ENCODE data around the gene SUPT6H. TPM values are rescaled to one million over a fixed set of nuclear protein-coding genes. Genes with fewer than 3 reads are reported as not detected.

SUPT6H gene
- polyA plus RNA-seq, 2 of the 4 experiments (the other 2 are of a cell fraction) = 51.4 to 63.8 TPM

DNA sequence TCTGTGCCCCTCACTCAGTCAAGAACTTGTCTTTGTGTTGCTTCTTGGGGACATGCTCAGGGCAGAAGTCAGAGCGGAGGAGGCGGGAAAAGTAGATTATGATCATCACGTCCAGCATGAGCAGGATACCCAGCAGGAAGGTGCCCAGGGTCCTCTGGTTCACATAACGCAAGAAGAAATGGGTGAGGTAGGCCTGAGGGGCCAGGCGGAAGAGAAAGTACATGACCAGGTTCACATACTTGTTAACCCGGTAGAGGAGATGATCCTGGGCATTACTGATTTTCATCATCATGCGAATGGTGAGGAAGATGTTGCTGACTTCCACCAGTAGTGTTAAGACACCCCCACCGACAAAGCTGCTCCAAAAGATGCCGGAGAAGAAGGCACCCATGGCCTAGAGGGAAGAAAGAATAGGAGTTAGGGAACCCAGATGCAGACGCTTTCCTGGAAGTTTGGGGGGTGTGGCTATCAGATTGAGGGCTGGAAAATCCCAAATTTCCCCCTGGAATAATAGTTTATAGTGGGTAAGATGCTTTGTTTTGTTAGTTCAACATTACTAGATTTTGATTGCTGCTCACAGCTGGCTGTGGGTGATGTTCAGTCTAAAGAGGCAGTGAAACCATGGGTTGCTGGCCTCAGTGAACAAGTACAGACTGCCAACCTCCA is 62.6 kb downstream of the SUPT6H start:
- peak overlapping the region; percentile 63 for H3K4me3 ChIP-seq
- peak in 1 of 2 experiments; percentile 47 for DNase-seq (ENCODE audit: low read depth in 1 of 2, low spot score in 1 of 2)
- H3K4me2 ChIP-seq = peak overlapping the region; percentile 92
- TF ChIP-seq TP53 (CRISPR knock-in tag; IDR thresholded peaks at IDR 0.05) = 0 out of 2 replicates have a peak, but pooled peaks have one; percentile 80
- no peak for TF ChIP-seq HOXB5 (CRISPR knock-in tag; IDR thresholded peaks at IDR 0.05)
- TF ChIP-seq HEYL (CRISPR knock-in tag; IDR thresholded peaks at IDR 0.05) = no peak
- TF ChIP-seq GATA3 (IDR thresholded peaks at IDR 0.05; ENCODE audit: borderline replicate concordance) = 0 out of 2 replicates have a peak, but pooled peaks have one; percentile 1
- TF ChIP-seq, protein P1, sequence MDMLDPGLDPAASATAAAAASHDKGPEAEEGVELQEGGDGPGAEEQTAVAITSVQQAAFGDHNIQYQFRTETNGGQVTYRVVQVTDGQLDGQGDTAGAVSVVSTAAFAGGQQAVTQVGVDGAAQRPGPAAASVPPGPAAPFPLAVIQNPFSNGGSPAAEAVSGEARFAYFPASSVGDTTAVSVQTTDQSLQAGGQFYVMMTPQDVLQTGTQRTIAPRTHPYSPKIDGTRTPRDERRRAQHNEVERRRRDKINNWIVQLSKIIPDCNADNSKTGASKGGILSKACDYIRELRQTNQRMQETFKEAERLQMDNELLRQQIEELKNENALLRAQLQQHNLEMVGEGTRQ (IDR thresholded peaks at IDR 0.05) = no peak
- TF ChIP-seq EHF (CRISPR knock-in tag; IDR thresholded peaks at IDR 0.05) = 0 out of 2 replicates have a peak, but pooled peaks have one; percentile 10
- TF ChIP-seq TFCP2L1 (CRISPR knock-in tag; IDR thresholded peaks at IDR 0.05) = 0 out of 2 replicates have a peak, but pooled peaks have one; percentile 4
- TF ChIP-seq CHD2 (IDR thresholded peaks at IDR 0.05; ENCODE audit: low read length, partially characterized antibody) = peak; percentile 40
- TF ChIP-seq HOXA7 (CRISPR knock-in tag; IDR thresholded peaks at IDR 0.05) = peak; percentile 33
- TF ChIP-seq POLR2AphosphoS2 (conservative IDR thresholded peaks at IDR 0.05; ENCODE audit: low read length) = 0 out of 2 replicates have a peak, but pooled peaks have one; percentile 20
- TF ChIP-seq FOSB (CRISPR knock-in tag; IDR thresholded peaks at IDR 0.05) = peak; percentile 37
- peaks cover 47% of the 10 kb centered on the region for H3K4me1 ChIP-seq
- H3K9me3 ChIP-seq = no peaks in the 10 kb centered on the region
- POLR2A ChIA-PET = interaction anchor here (0.6 to 5.3 kb wide), 8 partner anchors 9 to 568 kb away, joined by 3 to 369 read pairs (median 4); partner anchors contain the start of genes BLTP2, PHF12, PROCA1 and TRAF4
- H3K27ac ChIP-seq = peak overlapping the region; percentile 94 to 98
- CTCF ChIA-PET = interaction anchor here (1.0 to 17.5 kb wide), 9 partner anchors 9 to 391 kb away, joined by 3 to 977 read pairs (median 67); partner anchors contain the start of genes DHRS13, FLOT2, PHF12 and PROCA1
- 67% methylated on average over 10 of the region's 10 CpGs for WGBS (ENCODE audit: missing lambda C conversion rate)
- ATAC-seq = no peak
- no peak for FAIRE-seq

- no peak for FAIRE-seq
Observed at GRCh38 chr17:28725166-28725659, 63.2 kb downstream of the SUPT6H start.

More at GRCh38 chr17:28725166-28725659, 63.2 kb downstream of the SUPT6H start:
- ATAC-seq (peak; percentile 16 to 18), DNase-seq (ENCODE audit: low read depth in 1 of 2, low spot score in 1 of 2) (peak; percentile 74 to 88)
- WGBS (ENCODE audit: missing lambda C conversion rate) = 4% methylated on average over 18 of the region's 20 CpGs
- Histone ChIP-seq H3K4me2 (peak overlapping the region; percentile 92), H3K27ac (peak overlapping the region; percentile 94 to 98), H3K4me3 (peak overlapping the region; percentile 63), H3K4me1 (peaks cover 47% of the 10 kb centered on the region), H3K9me3 (no peaks in the 10 kb centered on the region)
- POLR2A ChIA-PET = interaction anchor here (0.6 to 5.3 kb wide), 9 partner anchors 10 to 567 kb away, joined by 3 to 369 read pairs (median 5); partner anchors contain the start of genes BLTP2, PHF12, PROCA1 and TRAF4
- TF ChIP-seq FOSB (CRISPR knock-in tag; IDR thresholded peaks at IDR 0.05) (peak; percentile 84; the same call in 1 of the 2 replicates), KDM1A (IDR thresholded peaks at IDR 0.05; ENCODE audit: low read depth) (no peak), NR3C1 (IDR thresholded peaks at IDR 0.05) (no peak), NFE2L2 (conservative IDR thresholded peaks at IDR 0.05; ENCODE audit: low read length) (no peak), RARB (CRISPR knock-in tag; IDR thresholded peaks at IDR 0.05) (peak; percentile 89), ZC3H11A (IDR thresholded peaks at IDR 0.05) (no peak), FOSL2 (IDR thresholded peaks at IDR 0.05) (no peak), FOSL2 (CRISPR knock-in tag; IDR thresholded peaks at IDR 0.05) (peak; percentile 37; the same call in 1 of the 2 replicates), POLR2AphosphoS2 (conservative IDR thresholded peaks at IDR 0.05; ENCODE audit: low read length) (peak; percentile 86), ZSCAN20 (CRISPR knock-in tag; IDR thresholded peaks at IDR 0.05) (no peak), TFCP2L1 (CRISPR knock-in tag; IDR thresholded peaks at IDR 0.05) (peak; percentile 85), EP300 (IDR thresholded peaks at IDR 0.05) (no peak), SMC3 (IDR thresholded peaks at IDR 0.05) (no peak), RCOR1 (IDR thresholded peaks at IDR 0.05; ENCODE audit: low read depth, low read length) (no peak), JUN (IDR thresholded peaks at IDR 0.05) (peak; percentile 27 to 84; a peak in 4 of 5 replicates), HOXA7 (CRISPR knock-in tag; IDR thresholded peaks at IDR 0.05) (peak; percentile 55; the same call in 1 of the 2 replicates), BCL3 (IDR thresholded peaks at IDR 0.05) (peak; percentile 50; the same call in 2 of the 3 replicates), RFX5 (IDR thresholded peaks at IDR 0.05) (no peak), GATA3 (IDR thresholded peaks at IDR 0.05; ENCODE audit: borderline replicate concordance) (no peak; the same call in 1 of the 2 replicates), PBX3 (IDR thresholded peaks at IDR 0.05) (peak; percentile 65), ZNF302 (CRISPR knock-in tag; IDR thresholded peaks at IDR 0.05) (no peak), POLR2A (IDR thresholded peaks at IDR 0.05; ENCODE audit: low read length) (peak; percentile 56)
- TF ChIP-seq, protein P2, sequence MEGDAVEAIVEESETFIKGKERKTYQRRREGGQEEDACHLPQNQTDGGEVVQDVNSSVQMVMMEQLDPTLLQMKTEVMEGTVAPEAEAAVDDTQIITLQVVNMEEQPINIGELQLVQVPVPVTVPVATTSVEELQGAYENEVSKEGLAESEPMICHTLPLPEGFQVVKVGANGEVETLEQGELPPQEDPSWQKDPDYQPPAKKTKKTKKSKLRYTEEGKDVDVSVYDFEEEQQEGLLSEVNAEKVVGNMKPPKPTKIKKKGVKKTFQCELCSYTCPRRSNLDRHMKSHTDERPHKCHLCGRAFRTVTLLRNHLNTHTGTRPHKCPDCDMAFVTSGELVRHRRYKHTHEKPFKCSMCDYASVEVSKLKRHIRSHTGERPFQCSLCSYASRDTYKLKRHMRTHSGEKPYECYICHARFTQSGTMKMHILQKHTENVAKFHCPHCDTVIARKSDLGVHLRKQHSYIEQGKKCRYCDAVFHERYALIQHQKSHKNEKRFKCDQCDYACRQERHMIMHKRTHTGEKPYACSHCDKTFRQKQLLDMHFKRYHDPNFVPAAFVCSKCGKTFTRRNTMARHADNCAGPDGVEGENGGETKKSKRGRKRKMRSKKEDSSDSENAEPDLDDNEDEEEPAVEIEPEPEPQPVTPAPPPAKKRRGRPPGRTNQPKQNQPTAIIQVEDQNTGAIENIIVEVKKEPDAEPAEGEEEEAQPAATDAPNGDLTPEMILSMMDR (IDR thresholded peaks at IDR 0.05) = no peak
- CTCF ChIA-PET = interaction anchor here (1.0 to 17.5 kb wide), 11 partner anchors 10 to 390 kb away, joined by 3 to 977 read pairs (median 31); partner anchors contain the start of genes DHRS13, FLOT2, PHF12 and PROCA1

Data from A549 (cell line).